IPS DF 6.9 (cell line): ENCODE results near the gene EFHD2.

Experiments used
- DNase-seq: peaks from one replicate; pipeline ENCODE4 v3.0.0-alpha.2; 2013; ENCODE audit warnings: low read depth, low spot score
- H3K27ac ChIP-seq: one replicate; pipeline ENCODE4 v1.5.1; 2013; ENCODE audit warnings: low read length, control low read depth
- H3K27me3 ChIP-seq: 2 replicates; pipeline ENCODE4 v1.6.1; 2013; ENCODE audit warnings: mild to moderate bottlenecking, low read length; ENCODE audit not compliant: control insufficient read depth, insufficient read depth
- H3K36me3 ChIP-seq: 2 replicates; pipeline ENCODE4 v1.6.1; 2013; ENCODE audit warnings: low read length; ENCODE audit not compliant: control insufficient read depth, insufficient read depth
- H3K4me1 ChIP-seq: 2 replicates; pipeline ENCODE4 v1.6.1; 2013; ENCODE audit warnings: low read length; ENCODE audit not compliant: control insufficient read depth, insufficient read depth
- H3K4me3 ChIP-seq: 2 replicates; pipeline ENCODE4 v1.5.1; 2013; ENCODE audit warnings: mild to moderate bottlenecking, low read length
- H3K9me3 ChIP-seq: 2 replicates; pipeline ENCODE4 v1.6.1; 2013; ENCODE audit warnings: low read length, inconsistent platforms; ENCODE audit not compliant: control insufficient read depth, insufficient read depth
- WGBS: extraction: QIAGEN DNeasy Blood & Tissue Kit; methylation state at CpG from one replicate; pipeline ENCODE4 v1.1.7; 2013; ENCODE audit warnings: mixed read lengths, missing lambda C conversion rate; ENCODE audit not compliant: insufficient read length, insufficient coverage; 5-methylcytosine and 5-hydroxymethylcytosine counted together

EFHD2 gene

GRCh38 chr1:15412175-15412800 is 2.6 kb downstream of the EFHD2 start:
- Histone ChIP-seq H3K27ac (no peak overlapping the region), H3K9me3 (no peaks in the 10 kb centered on the region), H3K27me3 (no peaks in the 10 kb centered on the region; the same call in 1 of the 2 replicates), H3K4me1 (peaks cover 8% of the 10 kb centered on the region), H3K4me3 (no peak overlapping the region), H3K36me3 (no peaks in the 10 kb centered on the region)
- DNase-seq: no peak
- no CpG with 5 or more reads among the region's 16 CpGs for WGBS

DNA sequence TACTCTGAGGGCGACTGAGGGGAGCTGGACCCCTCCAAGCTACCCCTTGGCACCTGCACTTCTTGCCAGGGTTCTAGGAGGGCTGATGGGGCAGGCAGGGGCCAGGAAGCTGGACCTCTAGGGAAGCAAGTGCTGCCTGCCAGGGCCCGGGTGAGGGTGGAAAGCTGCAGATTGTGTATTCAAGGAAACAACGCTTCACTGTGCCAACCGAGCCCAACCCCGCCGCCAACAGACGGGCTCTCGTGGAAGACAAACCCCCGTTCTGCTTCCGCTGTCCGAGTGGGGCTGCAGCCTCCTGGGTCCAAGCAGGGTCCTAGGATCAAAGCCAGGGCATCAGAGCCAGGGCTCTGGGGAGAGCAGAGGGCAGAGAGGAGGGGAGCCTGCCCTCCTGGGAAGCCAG is 3.2 kb downstream of the EFHD2 start:
- DNase-seq: no peak
- Histone ChIP-seq H3K9me3 (no peaks in the 10 kb centered on the region), H3K4me1 (peaks cover 8% of the 10 kb centered on the region), H3K36me3 (no peaks in the 10 kb centered on the region), H3K27me3 (no peaks in the 10 kb centered on the region; the same call in 1 of the 2 replicates), H3K4me3 (no peak overlapping the region), H3K27ac (no peak overlapping the region)
- no CpG with 5 or more reads among the region's 11 CpGs for WGBS

GRCh38 chr1:15413563-15414444 is 4.1 kb downstream of the EFHD2 start:
- no peak overlapping the region for H3K27ac ChIP-seq
- H3K4me3 ChIP-seq: no peak overlapping the region
- no peaks in the 10 kb centered on the region; the same call in 1 of the 2 replicates for H3K27me3 ChIP-seq
- H3K9me3 ChIP-seq: no peaks in the 10 kb centered on the region
- no peaks in the 10 kb centered on the region for H3K36me3 ChIP-seq
- H3K4me1 ChIP-seq: peaks cover 5% of the 10 kb centered on the region
- no peak for DNase-seq
- WGBS: no CpG with 5 or more reads among the region's 20 CpGs

- Histone ChIP-seq H3K9me3 (no peaks in the 10 kb centered on the region), H3K27ac (no peak overlapping the region), H3K36me3 (no peaks in the 10 kb centered on the region), H3K4me3 (no peak overlapping the region), H3K27me3 (no peaks in the 10 kb centered on the region; the same call in 1 of the 2 replicates), H3K4me1 (peaks cover 5% of the 10 kb centered on the region)
- DNase-seq: no peak
- no CpG with 5 or more reads among the region's 10 CpGs for WGBS
Observed at GRCh38 chr1:15414445-15414983, 4.8 kb downstream of the EFHD2 start.

DNA sequence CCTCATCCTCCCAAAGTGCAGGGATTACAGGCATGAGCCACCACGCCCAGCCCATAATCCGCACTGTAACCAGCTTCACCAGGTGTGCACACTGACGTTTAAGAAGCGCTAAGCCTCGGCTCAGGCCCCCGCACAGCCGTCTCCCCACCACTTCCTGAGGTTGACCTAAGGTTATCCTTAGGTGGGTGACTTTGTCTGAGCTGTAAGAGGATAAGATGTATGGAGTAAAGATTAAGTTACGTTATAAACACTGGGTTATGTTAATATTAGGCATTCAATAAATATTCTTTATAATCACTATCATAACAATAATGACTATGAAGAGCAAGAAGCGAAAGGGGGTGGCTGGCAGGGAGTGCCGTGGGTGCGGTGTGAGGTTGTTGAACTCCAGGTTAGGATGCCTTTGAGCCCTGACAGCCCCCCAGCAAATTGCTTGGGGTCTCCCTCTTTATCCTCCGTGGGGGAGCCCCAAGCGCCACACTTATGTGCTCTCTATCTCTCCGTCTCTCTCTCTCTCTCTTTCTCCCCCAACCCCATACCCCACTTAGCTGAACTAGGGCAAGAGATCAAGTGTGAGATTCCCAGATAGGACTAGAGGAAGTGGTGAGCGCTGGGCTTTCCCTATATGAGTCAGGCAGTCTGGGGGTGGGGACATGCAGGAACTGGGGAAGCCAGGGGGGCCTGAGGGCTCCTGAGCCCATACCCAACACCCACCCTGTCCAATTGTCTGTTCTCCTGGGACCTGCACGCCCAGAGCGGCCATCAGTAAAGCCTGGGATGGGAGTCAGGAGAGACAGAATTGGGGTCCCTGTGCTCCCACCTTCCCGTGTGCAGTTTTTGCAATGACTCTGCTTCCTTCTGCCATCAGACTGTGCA is 7.6 kb downstream of the EFHD2 start:
- Histone ChIP-seq H3K36me3 (0 out of 2 replicates have a peak, but pooled peaks cover 2% of the 10 kb centered on the region), H3K4me1 (peaks cover 1% of the 10 kb centered on the region; the same call in 1 of the 2 replicates), H3K27me3 (no peaks in the 10 kb centered on the region), H3K4me3 (no peak overlapping the region), H3K9me3 (no peaks in the 10 kb centered on the region), H3K27ac (no peak overlapping the region)
- WGBS: no CpG with 5 or more reads among the region's 18 CpGs
- no peak for DNase-seq

- H3K27ac ChIP-seq: no peak overlapping the region
- 0 out of 2 replicates have a peak, but pooled peaks cover 2% of the 10 kb centered on the region for H3K36me3 ChIP-seq
- H3K4me1 ChIP-seq: peaks cover 1% of the 10 kb centered on the region; the same call in 1 of the 2 replicates
- no peak for DNase-seq
- H3K9me3 ChIP-seq: no peaks in the 10 kb centered on the region
- H3K4me3 ChIP-seq: no peak overlapping the region
- H3K27me3 ChIP-seq: no peaks in the 10 kb centered on the region
- no CpG with 5 or more reads among the region's 18 CpGs for WGBS
Observed at GRCh38 chr1:15418806-15419515, 9.3 kb downstream of the EFHD2 start.

GRCh38 chr1:15420853-15421465 is 11.3 kb downstream of the EFHD2 start:
- H3K27ac ChIP-seq: no peak overlapping the region
- H3K4me1 ChIP-seq: peaks cover 1% of the 10 kb centered on the region; the same call in 1 of the 2 replicates
- H3K36me3 ChIP-seq: 0 out of 2 replicates have a peak, but pooled peaks cover 2% of the 10 kb centered on the region
- H3K9me3 ChIP-seq: no peaks in the 10 kb centered on the region
- no CpG with 5 or more reads among the region's 8 CpGs for WGBS
- no peak overlapping the region for H3K4me3 ChIP-seq
- H3K27me3 ChIP-seq: no peaks in the 10 kb centered on the region
- no peak for DNase-seq

DNA sequence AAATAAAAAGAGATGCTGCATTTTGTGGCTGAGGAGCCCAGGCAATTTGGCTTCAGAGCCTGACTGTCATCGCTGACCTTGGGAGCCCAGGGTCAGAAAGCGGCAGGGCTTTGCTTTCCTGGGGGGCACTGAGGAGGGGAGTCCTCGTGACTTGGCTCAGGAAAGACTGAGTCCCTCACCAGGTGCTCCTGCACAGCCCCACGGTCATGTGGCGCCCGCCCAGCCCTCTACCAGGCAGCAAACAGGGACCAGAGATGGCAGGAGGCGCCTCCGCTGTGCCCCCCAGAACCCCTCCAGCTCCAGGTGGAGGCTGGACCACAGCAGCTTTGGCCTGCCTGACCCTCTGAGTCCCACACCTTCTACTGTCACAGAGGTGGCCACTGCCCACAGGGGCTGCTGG is 13.2 kb downstream of the EFHD2 start:
- Histone ChIP-seq H3K36me3 (peaks cover 2% of the 10 kb centered on the region; the same call in 1 of the 2 replicates), H3K4me1 (no peaks in the 10 kb centered on the region), H3K9me3 (no peaks in the 10 kb centered on the region), H3K27ac (no peak overlapping the region), H3K4me3 (no peak overlapping the region), H3K27me3 (no peaks in the 10 kb centered on the region)
- no peak for DNase-seq
- no CpG with 5 or more reads among the region's 8 CpGs for WGBS

- no peaks in the 10 kb centered on the region for H3K27me3 ChIP-seq
- no peaks in the 10 kb centered on the region for H3K4me1 ChIP-seq
- no peak overlapping the region for H3K27ac ChIP-seq
- no peak for DNase-seq
- no peaks in the 10 kb centered on the region for H3K9me3 ChIP-seq
- WGBS: no CpG with 5 or more reads among the region's 11 CpGs
- no peak overlapping the region for H3K4me3 ChIP-seq
- H3K36me3 ChIP-seq: peaks cover 2% of the 10 kb centered on the region; the same call in 1 of the 2 replicates
Observed at GRCh38 chr1:15423355-15424077, 13.8 kb downstream of the EFHD2 start.
